Measurements from ENCODE around the gene ATP9A.
A peak's percentile ranks its signal among the peaks of the same experiment; 100 is the strongest.
"Not testable (repeated sequence)": the region's sequence is repeated elsewhere in the genome, so short reads cannot be mapped to it uniquely, and the experiment has no call there.

The ATP9A gene

GRCh38 chr20:51767867-51768758 is at the start of gene ATP9A:
TSS of gene ATP9A (minus strand) at chr20:51768390. CDS start at chr20:51768369, 21 bp downstream.
- H3K27ac ChIP-seq (ENCODE audit: low read depth, low read length), result peak within 1 kb of the TSS; percentile 51
- no peaks in the 10 kb centered on the region for H3K36me3 ChIP-seq (ENCODE audit: control insufficient read depth, insufficient read depth, low read length)
- H3K27me3 ChIP-seq (ENCODE audit: control insufficient read depth, insufficient read depth, low read length), result no peaks in the 10 kb centered on the region
- peak within 1 kb of the TSS; percentile 49 for H3K9ac ChIP-seq (ENCODE audit: low read length)
- peak within 1 kb of the TSS; percentile 91 for H3K4me3 ChIP-seq (ENCODE audit: low read length)
- H3K4me1 ChIP-seq (ENCODE audit: control insufficient read depth, insufficient read depth, low read length), result no peaks in the 10 kb centered on the region

- H3K27ac ChIP-seq (ENCODE audit: low read depth, low read length); H3K36me3 ChIP-seq (ENCODE audit: control insufficient read depth, insufficient read depth, low read length); H3K9ac ChIP-seq (ENCODE audit: low read length); H3K27me3 ChIP-seq (ENCODE audit: control insufficient read depth, insufficient read depth, low read length); H3K4me3 ChIP-seq (ENCODE audit: low read length); H3K4me1 ChIP-seq (ENCODE audit: control insufficient read depth, insufficient read depth, low read length): not testable (repeated sequence)
Measured at GRCh38 chr20:51816856-51817255, 48.7 kb upstream of the ATP9A start.

GRCh38 chr20:51815383-51816076 is 47.3 kb upstream of the ATP9A start:
- Histone ChIP-seq H3K4me3 (ENCODE audit: low read length) (no peak overlapping the region), H3K27ac (ENCODE audit: low read depth, low read length) (no peak overlapping the region), H3K9ac (ENCODE audit: low read length) (no peak overlapping the region), H3K36me3 (ENCODE audit: control insufficient read depth, insufficient read depth, low read length) (no peaks in the 10 kb centered on the region), H3K27me3 (ENCODE audit: control insufficient read depth, insufficient read depth, low read length) (no peaks in the 10 kb centered on the region), H3K4me1 (ENCODE audit: control insufficient read depth, insufficient read depth, low read length) (no peaks in the 10 kb centered on the region)

GRCh38 chr20:51812861-51813260 is 44.7 kb upstream of the ATP9A start:
- no peak overlapping the region for H3K27ac ChIP-seq (ENCODE audit: low read depth, low read length)
- H3K27me3 ChIP-seq (ENCODE audit: control insufficient read depth, insufficient read depth, low read length), result no peaks in the 10 kb centered on the region
- no peaks in the 10 kb centered on the region for H3K36me3 ChIP-seq (ENCODE audit: control insufficient read depth, insufficient read depth, low read length)
- H3K4me1 ChIP-seq (ENCODE audit: control insufficient read depth, insufficient read depth, low read length), result no peaks in the 10 kb centered on the region
- no peak overlapping the region for H3K4me3 ChIP-seq (ENCODE audit: low read length)
- H3K9ac ChIP-seq (ENCODE audit: low read length), result no peak overlapping the region

- Histone ChIP-seq H3K36me3 (ENCODE audit: control insufficient read depth, insufficient read depth, low read length) (no peaks in the 10 kb centered on the region), H3K4me3 (ENCODE audit: low read length) (no peak overlapping the region), H3K27ac (ENCODE audit: low read depth, low read length) (no peak overlapping the region), H3K4me1 (ENCODE audit: control insufficient read depth, insufficient read depth, low read length) (no peaks in the 10 kb centered on the region), H3K27me3 (ENCODE audit: control insufficient read depth, insufficient read depth, low read length) (no peaks in the 10 kb centered on the region), H3K9ac (ENCODE audit: low read length) (no peak overlapping the region)
Measured at GRCh38 chr20:51811514-51812128, 43.4 kb upstream of the ATP9A start.

GRCh38 chr20:51811042-51811355 is 42.8 kb upstream of the ATP9A start:
- Histone ChIP-seq H3K27me3 (ENCODE audit: control insufficient read depth, insufficient read depth, low read length) (no peaks in the 10 kb centered on the region), H3K4me1 (ENCODE audit: control insufficient read depth, insufficient read depth, low read length) (no peaks in the 10 kb centered on the region), H3K9ac (ENCODE audit: low read length) (no peak overlapping the region), H3K27ac (ENCODE audit: low read depth, low read length) (no peak overlapping the region), H3K4me3 (ENCODE audit: low read length) (no peak overlapping the region), H3K36me3 (ENCODE audit: control insufficient read depth, insufficient read depth, low read length) (no peaks in the 10 kb centered on the region)

- Histone ChIP-seq H3K27ac (ENCODE audit: low read depth, low read length) (no peak overlapping the region), H3K4me3 (ENCODE audit: low read length) (no peak overlapping the region), H3K27me3 (ENCODE audit: control insufficient read depth, insufficient read depth, low read length) (no peaks in the 10 kb centered on the region), H3K4me1 (ENCODE audit: control insufficient read depth, insufficient read depth, low read length) (no peaks in the 10 kb centered on the region), H3K36me3 (ENCODE audit: control insufficient read depth, insufficient read depth, low read length) (no peaks in the 10 kb centered on the region), H3K9ac (ENCODE audit: low read length) (no peak overlapping the region)
Measured at GRCh38 chr20:51810155-51811041, 42.2 kb upstream of the ATP9A start.

- no peaks in the 10 kb centered on the region for H3K36me3 ChIP-seq (ENCODE audit: control insufficient read depth, insufficient read depth, low read length)
- no peak overlapping the region for H3K27ac ChIP-seq (ENCODE audit: low read depth, low read length)
Measured at GRCh38 chr20:51807720-51808250, 39.6 kb upstream of the ATP9A start.

GRCh38 chr20:51804754-51805153 is 36.6 kb upstream of the ATP9A start:
- H3K4me3 ChIP-seq (ENCODE audit: low read length), result no peak overlapping the region
- H3K9ac ChIP-seq (ENCODE audit: low read length), result no peak overlapping the region
- no peak overlapping the region for H3K27ac ChIP-seq (ENCODE audit: low read depth, low read length)
- no peaks in the 10 kb centered on the region for H3K36me3 ChIP-seq (ENCODE audit: control insufficient read depth, insufficient read depth, low read length)
- peaks cover 16% of the 10 kb centered on the region for H3K27me3 ChIP-seq (ENCODE audit: control insufficient read depth, insufficient read depth, low read length)
- no peaks in the 10 kb centered on the region for H3K4me1 ChIP-seq (ENCODE audit: control insufficient read depth, insufficient read depth, low read length)

More at GRCh38 chr20:51807720-51808250, 39.6 kb upstream of the ATP9A start:
- Histone ChIP-seq H3K9ac (ENCODE audit: low read length) (no peak overlapping the region), H3K4me1 (ENCODE audit: control insufficient read depth, insufficient read depth, low read length) (no peaks in the 10 kb centered on the region), H3K27me3 (ENCODE audit: control insufficient read depth, insufficient read depth, low read length) (no peaks in the 10 kb centered on the region), H3K4me3 (ENCODE audit: low read length) (no peak overlapping the region)

- H3K27ac ChIP-seq (ENCODE audit: low read depth, low read length), result no peak overlapping the region
Measured at GRCh38 chr20:51803148-51803854, 35.1 kb upstream of the ATP9A start.

GRCh38 chr20:51802170-51802751 is 34.1 kb upstream of the ATP9A start, which contains the start of gene SALL4:
TSS of gene SALL4 (minus strand) at chr20:51802521. CDS start at chr20:51802408, 113 bp downstream.
- Histone ChIP-seq H3K36me3 (ENCODE audit: control insufficient read depth, insufficient read depth, low read length) (no peaks in the 10 kb centered on the region), H3K4me3 (ENCODE audit: low read length) (peak within 1 kb of the TSS; percentile 58), H3K27me3 (ENCODE audit: control insufficient read depth, insufficient read depth, low read length) (peaks cover 18% of the 10 kb centered on the region), H3K4me1 (ENCODE audit: control insufficient read depth, insufficient read depth, low read length) (no peaks in the 10 kb centered on the region), H3K27ac (ENCODE audit: low read depth, low read length) (no peak within 1 kb of the TSS), H3K9ac (ENCODE audit: low read length) (no peak within 1 kb of the TSS)

More at GRCh38 chr20:51803148-51803854, 35.1 kb upstream of the ATP9A start:
- Histone ChIP-seq H3K4me3 (ENCODE audit: low read length) (no peak overlapping the region), H3K36me3 (ENCODE audit: control insufficient read depth, insufficient read depth, low read length) (no peaks in the 10 kb centered on the region), H3K9ac (ENCODE audit: low read length) (no peak overlapping the region), H3K4me1 (ENCODE audit: control insufficient read depth, insufficient read depth, low read length) (no peaks in the 10 kb centered on the region), H3K27me3 (ENCODE audit: control insufficient read depth, insufficient read depth, low read length) (peaks cover 18% of the 10 kb centered on the region)
